GM19467 (cell line): ENCODE data around the gene KRI1.

ENCODE experiments used
- ATAC-seq: cut with Tn5 transposase; IDR thresholded peaks from one replicate; pipeline ENCODE4 v1.9.1; 2021; ENCODE audit warnings: mild to moderate bottlenecking, moderate library complexity; ENCODE audit not compliant: unreplicated experiment

KRI1 gene

DNA sequence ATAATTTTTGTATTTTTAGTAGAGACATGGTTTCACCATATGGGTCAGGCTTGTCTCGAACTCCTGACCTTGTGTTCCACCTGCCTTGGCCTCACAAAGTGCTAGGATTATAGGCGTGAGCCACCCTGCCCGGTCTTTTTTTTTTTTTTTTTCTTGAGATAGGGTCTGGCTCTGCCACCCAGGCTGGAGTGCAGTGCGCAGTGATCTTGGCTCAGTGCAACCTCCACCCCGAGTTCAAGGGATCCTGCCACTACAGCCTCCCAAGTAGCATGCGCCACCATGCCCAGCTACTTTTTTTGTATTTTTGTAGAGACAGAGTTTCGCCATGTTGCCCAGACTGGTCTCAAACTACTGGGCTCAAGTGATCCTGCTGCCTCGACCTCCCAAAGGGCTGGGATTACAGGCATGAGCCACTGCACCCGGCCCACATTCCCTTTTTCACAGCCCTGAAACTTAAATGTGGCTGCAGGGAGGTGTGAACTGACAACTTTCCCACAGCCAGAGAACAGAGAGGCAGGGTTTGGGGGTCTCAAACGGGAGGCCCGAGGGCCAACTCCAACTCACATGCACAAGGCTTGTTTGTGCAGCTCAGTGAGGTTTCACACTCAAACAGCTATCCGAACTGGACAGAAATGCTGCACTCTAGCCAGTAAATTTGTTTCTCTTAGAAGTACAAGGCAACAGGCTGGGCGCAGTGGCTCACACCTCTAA, 44.2 kb downstream of the KRI1 start:
- no peak for ATAC-seq

DNA sequence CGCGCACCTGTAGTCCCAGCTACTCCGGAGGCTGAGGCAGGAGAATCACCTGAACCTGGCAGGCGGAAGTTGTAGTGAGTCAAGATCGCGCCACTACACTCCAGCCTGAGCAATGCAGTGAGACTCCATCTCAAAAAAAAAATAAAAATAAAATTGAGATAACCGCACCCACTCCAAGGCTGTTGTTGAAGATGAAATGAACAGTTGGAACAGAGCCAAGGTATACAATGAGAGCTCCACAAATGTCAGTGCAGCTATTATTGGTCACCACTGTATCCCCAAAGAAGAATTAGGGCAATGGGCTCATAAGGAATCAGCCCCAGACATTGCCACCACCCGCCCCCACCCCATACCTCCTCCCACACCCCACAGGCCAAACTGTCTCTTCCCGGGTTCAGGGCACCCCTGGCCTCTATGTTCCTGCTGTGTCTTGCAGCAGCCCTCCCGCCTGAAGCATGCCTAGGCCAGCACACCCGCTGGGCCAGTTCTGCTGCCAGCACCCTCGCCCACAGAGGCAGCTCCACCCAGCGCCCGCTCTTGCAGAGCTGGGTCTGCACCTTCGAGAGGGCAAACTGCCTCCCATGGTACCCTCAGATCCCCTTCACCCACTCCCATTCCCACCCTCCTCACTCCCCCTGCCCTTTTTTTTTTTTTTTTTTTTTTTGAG, 45.0 kb downstream of the KRI1 start:
- no peak for ATAC-seq

DNA sequence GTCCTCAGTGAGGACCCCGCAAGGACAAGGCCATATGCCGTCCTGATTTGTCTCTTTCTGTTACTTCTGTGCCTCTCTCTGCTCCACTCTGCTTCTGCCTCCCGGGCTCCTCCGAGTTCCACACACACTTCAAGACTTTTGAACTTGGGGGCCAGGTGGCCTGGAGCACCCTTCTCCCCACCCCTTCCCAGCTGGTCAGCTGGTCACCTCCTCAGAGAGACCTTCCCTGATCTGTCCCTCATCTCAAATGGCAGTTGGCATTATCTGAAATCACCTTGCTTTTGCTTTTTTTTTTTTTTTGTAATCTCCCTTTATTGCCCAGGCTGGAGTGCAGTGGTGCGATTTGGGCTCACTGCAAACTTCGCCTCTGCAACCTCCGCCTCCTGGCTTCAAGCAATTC, 46.4 kb downstream of the KRI1 start:
- ATAC-seq, result no peak

DNA sequence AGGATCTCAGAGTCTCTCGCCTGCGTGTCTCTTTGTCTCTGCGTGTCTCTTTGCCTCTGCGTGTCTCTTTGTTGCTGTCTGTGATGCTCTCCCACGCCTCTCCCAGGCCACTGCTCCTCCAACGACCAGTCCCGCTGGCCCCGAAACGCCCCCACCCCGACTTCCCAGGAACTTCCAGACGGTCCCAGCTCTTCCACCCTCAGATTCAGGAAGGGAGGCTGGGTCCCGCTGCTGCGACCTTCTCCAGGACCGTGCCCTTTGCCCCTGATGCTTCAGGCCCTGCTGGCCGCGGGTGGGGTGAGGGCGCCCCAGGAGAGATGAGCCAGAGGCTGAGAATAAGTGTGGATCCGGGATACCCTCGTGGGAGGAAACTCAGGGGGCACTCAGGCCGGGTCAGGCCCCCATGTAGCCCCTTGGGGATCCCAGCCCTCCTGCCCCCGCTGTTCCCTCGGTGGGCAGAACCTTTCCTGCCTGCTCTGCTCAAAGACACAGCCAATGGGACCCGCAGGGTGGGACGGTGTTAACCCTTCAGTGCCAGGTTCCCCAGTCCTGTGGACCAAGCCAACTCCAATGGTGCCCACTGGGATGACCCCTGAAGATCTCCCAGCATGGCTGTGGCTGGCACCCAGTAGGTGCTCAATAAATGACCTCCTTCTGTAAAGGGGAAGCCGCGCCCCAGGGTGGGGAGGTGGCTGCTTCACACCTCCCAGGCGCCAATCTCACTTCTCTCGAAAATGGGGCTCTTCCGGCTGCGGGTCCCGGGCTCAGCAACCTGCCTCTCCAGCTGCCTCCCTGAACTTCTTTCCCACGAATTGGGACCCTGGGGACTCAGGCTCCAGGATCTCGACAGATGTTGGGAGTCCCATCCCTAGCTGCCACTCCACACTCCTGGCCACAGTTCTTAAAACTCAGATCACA, 47.1 kb downstream of the KRI1 start:
- ATAC-seq, result no peak

DNA sequence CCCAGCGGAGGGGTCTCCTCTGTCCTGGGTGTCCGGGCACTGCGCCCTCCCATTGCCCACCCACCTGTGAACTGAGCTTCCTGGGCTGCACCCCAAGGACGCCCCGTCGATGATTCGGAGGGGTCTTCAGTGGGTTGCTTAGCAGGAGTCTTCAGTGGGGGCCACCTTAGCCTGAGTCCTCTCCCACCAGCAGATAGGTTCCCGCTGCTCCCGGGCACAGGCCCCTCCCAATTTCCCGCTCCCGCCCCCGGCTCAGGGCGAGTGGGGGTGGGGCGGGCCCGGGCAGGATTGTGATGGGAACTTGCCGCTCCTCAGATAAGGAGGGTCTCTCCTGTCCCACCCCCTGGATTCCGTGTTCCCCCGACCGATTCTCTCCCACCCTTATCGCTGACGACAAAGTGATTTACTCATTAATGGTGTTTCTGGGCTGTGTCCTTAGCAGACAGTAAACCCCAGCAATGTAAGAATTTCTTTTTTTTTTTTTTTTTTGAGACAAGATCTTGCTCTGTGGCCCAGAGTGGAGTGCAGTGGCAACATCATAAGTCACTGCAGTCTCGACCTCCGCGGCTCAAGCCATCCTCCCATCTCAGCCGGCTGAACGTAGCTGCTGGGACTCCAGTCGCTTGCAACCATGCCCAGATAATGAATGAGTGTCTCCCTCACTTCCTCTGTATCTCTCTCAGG, 47.9 kb downstream of the KRI1 start:
- ATAC-seq, result no peak

DNA sequence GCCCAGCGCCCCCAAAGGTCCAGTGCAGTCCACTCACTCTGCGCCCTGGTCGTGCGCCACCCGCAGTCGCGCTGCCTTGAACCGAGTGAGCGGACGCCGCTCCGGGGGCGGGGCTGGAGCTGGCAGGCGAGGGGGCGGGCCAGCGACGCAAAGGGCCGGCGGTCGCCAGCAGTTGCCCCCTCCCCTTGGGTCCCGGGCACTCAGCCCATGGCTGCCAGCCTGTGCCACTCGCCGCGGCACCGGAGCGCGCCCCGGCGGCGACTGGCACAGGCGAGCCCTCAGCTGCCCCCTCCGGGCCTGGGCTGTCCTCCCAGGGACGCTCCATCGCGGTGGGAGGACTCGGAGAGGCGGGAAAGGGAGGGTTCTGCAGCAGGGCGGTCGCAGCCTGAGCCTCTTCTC, 48.5 kb downstream of the KRI1 start, which contains the start of gene S1PR5:
Gene S1PR5, minus strand, starts transcription at position 87 of the 399 bp plus-strand sequence. CDS start 2,436 bp downstream, outside the sequence.
- ATAC-seq, result no peak

DNA sequence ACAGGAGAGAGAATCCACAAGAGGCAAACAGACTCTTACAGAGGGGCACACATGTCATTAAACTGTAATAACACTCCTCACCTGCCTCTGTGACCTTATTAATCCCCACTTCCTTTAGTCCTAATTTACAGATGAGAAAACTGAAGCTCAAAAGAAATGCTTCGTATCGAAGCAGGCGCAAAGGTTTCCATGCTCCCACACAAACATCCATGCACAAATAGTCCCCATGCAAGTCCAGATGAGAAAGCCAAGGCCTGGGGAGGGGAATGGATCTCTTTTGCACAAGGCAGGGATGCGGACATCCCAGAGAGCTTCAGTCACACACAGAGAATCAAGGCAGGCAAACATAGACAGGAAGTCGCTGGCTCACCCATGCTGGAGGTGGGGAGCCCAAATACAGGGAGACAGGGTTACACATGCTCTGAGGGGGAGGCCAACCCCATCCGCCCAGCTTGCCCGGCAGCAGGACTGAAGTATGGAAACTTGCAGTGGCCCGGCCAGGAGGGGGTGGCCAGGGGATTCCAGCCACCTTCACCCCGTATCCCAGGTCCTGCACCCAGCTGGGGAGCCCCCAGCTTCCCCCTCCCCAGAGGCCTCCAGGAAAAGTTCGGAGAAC, 49.0 kb downstream of the KRI1 start:
- no peak for ATAC-seq

DNA sequence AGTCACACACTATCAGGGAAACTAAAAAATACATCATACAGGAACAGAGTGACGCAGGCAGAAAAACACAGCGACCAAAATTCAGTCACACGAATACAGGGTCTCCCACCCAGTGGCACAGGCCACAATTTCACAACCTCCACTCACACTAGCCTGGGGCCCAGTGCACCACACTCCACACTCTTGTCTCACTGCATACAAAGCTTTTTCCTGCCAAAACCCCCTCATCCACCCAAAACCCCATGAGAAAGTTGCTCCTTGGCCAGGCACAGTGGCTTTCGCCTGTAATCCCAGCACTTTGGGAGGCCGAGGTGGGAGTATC, 49.8 kb downstream of the KRI1 start:
- no peak for ATAC-seq

DNA sequence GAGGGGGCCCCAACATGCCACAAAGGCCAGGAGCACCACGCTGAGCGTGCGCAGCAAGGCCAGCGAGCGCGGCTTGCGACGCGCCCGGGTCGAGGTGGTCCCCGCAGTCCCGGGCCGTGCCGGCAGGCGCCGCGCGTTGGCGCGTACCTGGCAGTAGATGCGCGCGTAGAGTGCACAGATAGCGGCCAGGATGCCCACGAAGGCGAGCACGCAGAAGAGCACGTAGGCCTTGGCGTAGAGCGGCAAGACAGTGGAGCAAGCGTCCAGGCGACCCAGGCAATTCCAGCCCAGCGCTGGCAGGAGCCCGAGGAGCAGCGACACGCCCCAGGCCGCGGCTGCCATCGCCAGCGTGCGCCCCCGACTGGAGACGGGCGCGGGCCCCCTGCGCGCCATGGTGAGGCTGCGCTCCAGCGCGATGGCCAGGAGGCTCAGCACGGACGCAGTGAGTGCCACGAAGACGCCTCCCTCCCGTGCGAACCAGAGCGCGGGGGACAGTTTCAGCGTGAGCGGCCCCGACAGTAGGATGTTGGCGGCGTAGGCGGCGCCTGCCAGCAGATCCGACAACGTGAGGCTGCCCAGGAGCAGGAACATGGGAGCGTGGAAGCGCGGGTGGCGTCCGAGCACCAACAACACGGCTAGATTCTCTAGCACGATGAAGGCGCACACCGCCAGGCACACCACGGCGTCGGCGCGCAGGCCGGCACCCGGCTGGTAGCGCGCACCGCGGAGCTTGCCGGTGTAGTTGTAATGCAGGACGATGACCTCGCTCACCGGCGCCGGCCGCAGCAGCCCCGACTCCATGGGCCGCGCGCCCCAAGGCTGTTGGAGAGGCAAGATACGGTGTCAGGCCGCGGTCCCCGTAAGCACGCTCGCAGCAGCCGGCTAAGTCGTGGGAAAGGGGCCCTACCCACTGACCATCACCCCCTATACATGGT, 51.3 kb downstream of the KRI1 start:
- ATAC-seq, result no peak

DNA sequence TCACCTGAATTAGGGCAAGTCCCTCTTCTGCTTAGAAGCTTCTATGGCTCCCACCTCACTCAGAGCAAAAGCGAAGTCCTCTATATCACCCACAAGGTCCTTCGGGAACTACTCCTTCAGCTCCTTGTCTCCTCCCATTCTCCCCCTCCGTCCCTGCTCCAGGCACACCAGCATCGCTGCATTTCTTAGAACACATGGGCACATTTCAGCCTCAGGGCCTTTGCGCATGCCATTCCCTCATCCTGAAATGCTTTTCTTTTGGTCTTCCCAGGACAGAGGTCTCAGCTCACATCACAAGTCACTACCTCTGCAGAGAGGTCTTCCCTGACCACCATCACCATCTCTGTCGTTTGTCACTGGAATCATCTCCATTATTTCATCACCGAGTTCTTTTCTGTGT, 52.6 kb downstream of the KRI1 start:
- no peak for ATAC-seq

DNA sequence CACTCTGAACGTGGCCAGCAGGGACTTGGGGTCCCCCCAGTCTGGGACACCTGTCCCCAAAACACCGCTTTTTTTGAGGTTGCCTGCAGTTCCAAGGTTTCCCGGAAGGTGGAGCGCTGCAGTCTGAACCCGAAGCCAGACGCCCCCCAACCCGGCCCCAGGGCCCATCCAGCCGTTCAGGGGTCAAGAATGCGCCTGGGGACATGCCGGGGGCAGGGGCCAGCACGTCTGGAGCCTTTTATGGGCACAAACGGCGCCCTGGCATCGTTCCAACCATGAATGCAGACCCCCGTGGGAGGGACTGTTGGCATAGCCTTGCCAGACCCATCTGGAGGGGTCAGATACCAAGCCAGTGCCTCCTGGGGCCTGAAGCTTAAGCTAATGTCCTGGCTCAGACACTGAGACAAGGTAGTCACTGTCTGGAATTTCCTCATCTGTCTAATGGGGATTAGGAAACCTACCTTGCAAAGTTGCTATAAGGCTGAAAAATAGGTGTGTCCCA, 55.5 kb downstream of the KRI1 start:
- ATAC-seq, result no peak

DNA sequence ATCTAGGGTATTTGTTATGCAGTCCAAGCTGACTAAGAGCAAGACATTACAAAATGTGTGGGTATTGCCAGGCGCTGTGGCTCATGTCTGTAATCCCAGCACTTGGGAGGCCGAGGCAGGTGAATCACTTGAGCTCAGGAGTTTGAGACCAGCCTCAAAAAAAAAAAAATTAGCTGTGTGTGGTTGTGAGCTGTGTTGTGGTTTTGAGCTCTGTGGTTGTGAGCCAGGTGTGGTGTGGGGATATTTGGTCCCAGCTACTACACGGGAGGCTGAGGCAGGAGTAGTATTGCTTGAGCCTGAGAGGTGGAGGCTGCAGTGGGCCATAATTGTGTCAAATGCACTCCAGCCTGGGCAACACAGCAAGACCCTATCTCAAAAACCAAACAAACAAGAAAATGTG, 57.1 kb downstream of the KRI1 start:
- no peak for ATAC-seq

DNA sequence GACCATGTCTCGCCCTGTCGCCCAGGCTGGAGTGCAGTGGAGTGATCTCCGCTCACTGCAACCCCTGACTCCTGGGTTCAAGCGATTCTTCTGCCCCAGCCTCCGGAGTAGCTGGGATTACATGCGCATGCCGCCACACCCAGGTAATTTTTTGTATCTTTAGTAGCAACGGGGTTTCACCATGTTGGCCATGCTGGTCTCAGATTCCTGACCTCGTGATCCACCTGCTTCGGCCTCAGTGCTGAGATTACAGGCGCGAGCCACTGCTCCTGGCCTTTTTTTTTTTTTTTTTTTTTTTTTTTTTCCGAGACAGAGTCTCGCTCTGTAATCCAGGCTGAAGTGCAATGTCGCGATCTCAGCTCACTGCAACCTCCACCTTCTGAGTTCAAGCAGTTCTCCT, 57.8 kb downstream of the KRI1 start:
- ATAC-seq, result no peak

DNA sequence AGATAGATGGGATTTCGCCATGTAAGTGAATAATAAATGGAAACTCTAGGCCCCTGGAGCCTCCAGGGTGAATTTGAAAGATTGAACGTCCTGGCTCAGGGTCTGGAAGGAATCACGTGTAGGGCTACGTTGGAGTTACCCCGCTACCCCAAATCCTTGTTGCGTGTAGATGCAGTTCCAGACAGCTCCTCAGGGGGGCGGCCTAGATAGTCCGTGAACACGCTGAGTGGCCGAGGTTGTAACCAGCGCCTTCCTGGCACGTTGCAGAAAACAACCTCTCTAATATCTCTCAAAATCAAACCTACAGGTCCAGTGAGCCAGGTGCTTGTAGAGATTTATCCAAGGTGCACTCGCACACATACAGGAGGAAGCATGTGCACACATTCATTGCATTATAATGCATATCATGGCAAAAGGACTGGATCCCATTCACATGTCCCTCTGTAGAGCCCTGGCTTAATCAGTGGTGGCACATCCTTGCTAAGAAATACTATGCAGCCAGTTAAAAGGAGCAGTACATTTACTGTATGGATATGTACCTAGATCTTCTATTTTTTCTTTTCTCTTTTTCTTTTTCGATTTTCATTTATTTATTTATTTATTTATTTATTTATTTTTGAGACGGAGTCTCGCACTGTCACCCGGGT, 60.1 kb downstream of the KRI1 start:
- no peak for ATAC-seq
